Measurements from ENCODE around the gene HS3ST5.

The HS3ST5 gene

DNA sequence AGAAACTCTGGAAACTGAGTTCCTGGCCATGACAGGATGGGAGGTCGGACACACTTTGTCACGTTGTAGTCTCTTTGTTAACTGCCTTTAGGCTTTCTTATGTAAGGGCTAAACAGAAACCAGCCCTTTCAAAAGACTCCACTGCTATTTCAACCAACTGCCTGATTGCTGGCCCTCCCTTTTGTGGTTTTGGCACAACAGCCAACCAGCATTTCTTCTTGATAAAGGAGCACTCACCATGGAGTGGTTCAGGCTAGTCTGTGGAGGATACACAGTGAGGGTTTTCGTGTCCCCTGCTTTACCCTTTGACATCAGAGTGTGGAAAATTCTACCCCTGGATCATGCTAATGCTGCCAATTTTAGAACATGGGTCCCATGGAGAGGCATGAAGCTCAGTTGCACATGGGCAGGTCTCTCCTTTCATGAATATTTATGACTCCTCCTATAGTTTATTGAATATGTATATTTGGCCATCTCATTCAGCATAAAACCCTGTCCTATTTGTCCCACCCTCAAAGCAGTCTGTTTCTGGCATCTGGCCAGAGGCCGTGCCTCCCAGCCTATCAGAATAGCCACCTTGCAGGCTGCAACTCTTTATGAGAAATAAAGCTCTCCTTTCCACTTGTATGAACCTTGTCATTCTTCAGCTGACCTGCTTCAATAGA lies 148.3 kb downstream of the HS3ST5 start:
- TF ChIP-seq, protein P1, sequence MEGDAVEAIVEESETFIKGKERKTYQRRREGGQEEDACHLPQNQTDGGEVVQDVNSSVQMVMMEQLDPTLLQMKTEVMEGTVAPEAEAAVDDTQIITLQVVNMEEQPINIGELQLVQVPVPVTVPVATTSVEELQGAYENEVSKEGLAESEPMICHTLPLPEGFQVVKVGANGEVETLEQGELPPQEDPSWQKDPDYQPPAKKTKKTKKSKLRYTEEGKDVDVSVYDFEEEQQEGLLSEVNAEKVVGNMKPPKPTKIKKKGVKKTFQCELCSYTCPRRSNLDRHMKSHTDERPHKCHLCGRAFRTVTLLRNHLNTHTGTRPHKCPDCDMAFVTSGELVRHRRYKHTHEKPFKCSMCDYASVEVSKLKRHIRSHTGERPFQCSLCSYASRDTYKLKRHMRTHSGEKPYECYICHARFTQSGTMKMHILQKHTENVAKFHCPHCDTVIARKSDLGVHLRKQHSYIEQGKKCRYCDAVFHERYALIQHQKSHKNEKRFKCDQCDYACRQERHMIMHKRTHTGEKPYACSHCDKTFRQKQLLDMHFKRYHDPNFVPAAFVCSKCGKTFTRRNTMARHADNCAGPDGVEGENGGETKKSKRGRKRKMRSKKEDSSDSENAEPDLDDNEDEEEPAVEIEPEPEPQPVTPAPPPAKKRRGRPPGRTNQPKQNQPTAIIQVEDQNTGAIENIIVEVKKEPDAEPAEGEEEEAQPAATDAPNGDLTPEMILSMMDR (IDR thresholded peaks at IDR 0.05; ENCODE audit: control insufficient read depth, extremely low read depth, insufficient read depth), result no peak
- DNase-seq (ENCODE audit: low read depth), result no peak

DNA sequence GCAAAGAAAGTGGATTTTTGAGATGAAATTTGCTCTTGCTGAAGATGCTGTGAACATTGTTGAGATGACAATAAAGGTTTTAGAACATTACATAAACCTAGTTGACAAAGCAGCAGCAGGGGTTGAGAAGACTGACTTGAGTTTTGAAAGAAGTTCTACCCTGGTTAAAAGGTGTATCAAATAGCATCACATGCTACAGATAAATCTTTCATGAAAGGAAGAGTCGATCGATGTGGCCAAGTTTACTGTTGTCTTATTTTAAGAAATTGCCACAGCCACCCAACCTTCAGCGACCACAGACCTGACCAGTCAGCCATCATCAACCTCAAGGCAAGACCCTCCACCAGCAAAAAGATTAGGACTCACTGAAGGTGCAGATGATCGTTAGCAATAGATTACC lies 155.3 kb downstream of the HS3ST5 start:
- TF ChIP-seq, protein P1 (IDR thresholded peaks at IDR 0.05; ENCODE audit: control insufficient read depth, extremely low read depth, insufficient read depth), result no peak
- no peak for DNase-seq (ENCODE audit: low read depth)
- H3K4me3 ChIP-seq (ENCODE audit: low read depth, low read length), result no peak overlapping the region

More for the DNA sequence above, 148.3 kb downstream of the HS3ST5 start:
- no peak overlapping the region for H3K4me3 ChIP-seq (ENCODE audit: low read depth, low read length)

DNA sequence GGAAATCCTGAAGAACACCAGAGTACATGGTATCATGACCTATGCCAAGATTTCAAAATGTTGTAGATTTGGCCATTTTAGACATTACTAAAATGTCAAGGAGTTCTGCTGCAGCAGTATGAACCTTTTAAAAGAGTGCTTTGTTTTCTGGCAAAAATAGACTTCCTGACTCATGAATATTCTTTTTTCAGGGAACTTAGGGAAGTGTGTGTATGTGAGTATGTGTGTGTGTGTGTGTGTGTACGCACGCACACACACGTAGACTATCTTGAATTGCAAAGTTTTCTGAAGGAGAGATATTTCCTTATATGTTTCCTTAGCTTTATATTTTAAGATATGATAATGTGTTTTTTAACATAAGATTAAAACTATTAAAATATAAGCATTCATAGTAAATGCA lies 161.2 kb downstream of the HS3ST5 start:
- no peak for DNase-seq (ENCODE audit: low read depth)
- TF ChIP-seq, protein P1 (IDR thresholded peaks at IDR 0.05; ENCODE audit: control insufficient read depth, extremely low read depth, insufficient read depth), result no peak
- no peak overlapping the region for H3K4me3 ChIP-seq (ENCODE audit: low read depth, low read length)

DNA sequence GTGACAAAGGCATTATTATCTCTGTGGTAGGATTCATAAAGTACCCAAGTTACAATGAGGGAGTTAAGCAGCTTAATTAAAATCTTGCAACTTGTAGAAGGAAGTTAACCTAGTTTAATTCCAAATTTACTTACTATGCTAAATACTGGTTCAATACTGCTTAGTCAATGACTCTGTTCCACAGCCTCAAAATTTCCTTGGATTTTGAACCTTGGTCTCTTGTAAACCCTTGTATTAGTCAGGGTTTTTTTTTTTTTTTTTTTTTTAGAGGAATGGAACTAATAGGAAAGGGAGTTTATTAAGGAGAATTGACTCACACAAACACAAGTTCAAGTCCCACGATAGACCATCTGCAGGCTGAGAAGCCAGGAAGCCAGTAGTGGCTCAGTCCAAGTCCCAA lies 163.4 kb downstream of the HS3ST5 start:
- no peak overlapping the region for H3K4me3 ChIP-seq (ENCODE audit: low read depth, low read length)
- no peak for DNase-seq (ENCODE audit: low read depth)
- TF ChIP-seq, protein P1 (IDR thresholded peaks at IDR 0.05; ENCODE audit: control insufficient read depth, extremely low read depth, insufficient read depth), result no peak

DNA sequence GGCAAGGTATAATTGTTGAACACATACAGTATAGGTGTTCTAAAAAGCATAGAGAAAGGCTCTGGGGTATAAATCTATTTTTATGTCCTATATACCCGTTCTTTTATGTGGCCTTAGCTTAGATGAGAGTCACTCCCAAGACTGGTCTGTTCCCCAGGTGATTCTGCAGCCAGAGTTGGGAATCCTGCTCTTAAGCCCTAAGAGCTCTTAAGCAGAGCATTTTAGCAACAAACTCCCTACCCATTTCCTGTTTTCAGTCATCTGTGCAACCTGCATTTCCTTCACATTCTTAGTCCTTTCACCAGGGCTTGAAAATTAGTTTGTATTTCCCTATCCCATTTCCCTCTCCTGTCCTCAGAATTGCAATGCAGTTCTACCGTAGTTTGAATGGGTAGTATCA lies 166.1 kb downstream of the HS3ST5 start:
- no peak overlapping the region for H3K4me3 ChIP-seq (ENCODE audit: low read depth, low read length)
- no peak for DNase-seq (ENCODE audit: low read depth)
- TF ChIP-seq, protein P1 (IDR thresholded peaks at IDR 0.05; ENCODE audit: control insufficient read depth, extremely low read depth, insufficient read depth), result no peak

DNA sequence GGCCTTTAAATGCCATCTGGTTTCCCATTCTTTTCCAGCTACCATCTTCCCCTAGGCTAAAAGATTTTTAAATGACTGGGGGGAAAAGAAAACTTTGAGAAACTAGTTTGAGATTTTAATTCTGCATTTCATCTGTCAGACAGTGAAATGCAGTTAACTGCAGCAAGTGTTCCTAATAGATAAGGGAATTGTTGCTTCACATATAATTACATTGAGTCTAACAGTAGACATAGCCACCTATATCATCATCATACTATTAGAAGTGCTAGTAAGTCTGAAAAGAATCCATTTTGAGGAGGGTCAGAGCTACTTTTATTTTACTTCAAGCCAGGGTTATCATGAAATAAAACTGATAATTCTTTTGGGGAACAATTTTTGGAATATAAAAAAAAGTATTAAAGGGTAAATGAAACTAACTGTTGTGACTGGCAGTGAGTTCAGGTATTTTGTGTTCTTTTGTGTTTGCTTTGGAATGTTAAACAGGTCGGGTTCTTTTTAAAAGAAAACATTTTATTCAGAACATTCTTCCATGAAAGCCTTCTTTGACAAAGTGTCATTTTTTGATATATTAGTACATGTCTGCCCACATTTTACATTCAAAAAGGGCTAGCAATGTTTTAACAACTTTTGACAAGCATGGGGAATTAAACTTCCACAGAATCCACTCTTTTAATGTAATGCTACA lies 170.1 kb downstream of the HS3ST5 start:
- H3K4me3 ChIP-seq (ENCODE audit: low read depth, low read length), result no peak overlapping the region
- TF ChIP-seq, protein P1 (IDR thresholded peaks at IDR 0.05; ENCODE audit: control insufficient read depth, extremely low read depth, insufficient read depth), result no peak
- DNase-seq (ENCODE audit: low read depth), result peak; percentile 15

Data from LNCaP clone FGC (cell line).